DOHH2 (cell line): ENCODE data around the gene CSAD.

ENCODE experiments used
- EZH2phosphoT487 ChIP-seq: fragments of 200-600 bp; sonication (generic); IDR thresholded peaks from 2 replicates; pipeline ENCODE4 v1.6.1; 2017; ENCODE audit warnings: borderline replicate concordance, mild to moderate bottlenecking, antibody characterized with exemption, low read length, moderate library complexity, mixed read lengths
- TF ChIP-seq, protein P1 (sequence below): fragments of 200-600 bp; sonication (generic); IDR thresholded peaks from one replicate; pipeline ENCODE4 v1.5.1; 2014; ENCODE audit warnings: antibody characterized with exemption, mild to moderate bottlenecking, low read depth, low read length; ENCODE audit not compliant: poor library complexity, severe bottlenecking

DNA sequence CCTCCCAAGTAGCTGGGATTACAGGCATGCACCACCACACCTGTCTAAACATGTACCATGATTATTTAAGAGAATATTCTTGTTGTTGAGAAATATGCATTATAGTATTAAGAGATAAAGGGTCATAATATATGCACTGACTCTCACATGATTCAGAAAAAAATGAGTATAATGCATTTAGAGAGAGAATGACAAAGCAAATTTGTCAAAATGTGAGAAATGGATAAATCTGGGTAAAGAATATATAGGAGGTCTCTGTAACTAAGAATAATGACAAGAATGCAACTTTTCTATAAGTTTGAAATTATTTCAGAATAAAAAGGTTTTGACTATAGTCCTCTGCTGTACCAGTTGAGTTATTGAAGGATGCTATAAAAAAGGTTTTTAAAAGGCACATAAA is 28.3 kb downstream of the CSAD start:
- TF ChIP-seq, protein P1, sequence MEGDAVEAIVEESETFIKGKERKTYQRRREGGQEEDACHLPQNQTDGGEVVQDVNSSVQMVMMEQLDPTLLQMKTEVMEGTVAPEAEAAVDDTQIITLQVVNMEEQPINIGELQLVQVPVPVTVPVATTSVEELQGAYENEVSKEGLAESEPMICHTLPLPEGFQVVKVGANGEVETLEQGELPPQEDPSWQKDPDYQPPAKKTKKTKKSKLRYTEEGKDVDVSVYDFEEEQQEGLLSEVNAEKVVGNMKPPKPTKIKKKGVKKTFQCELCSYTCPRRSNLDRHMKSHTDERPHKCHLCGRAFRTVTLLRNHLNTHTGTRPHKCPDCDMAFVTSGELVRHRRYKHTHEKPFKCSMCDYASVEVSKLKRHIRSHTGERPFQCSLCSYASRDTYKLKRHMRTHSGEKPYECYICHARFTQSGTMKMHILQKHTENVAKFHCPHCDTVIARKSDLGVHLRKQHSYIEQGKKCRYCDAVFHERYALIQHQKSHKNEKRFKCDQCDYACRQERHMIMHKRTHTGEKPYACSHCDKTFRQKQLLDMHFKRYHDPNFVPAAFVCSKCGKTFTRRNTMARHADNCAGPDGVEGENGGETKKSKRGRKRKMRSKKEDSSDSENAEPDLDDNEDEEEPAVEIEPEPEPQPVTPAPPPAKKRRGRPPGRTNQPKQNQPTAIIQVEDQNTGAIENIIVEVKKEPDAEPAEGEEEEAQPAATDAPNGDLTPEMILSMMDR = no peak
- TF ChIP-seq EZH2phosphoT487 = no peak
